ENCODE results near the gene TRAPPC4. TPM values are rescaled to one million over a fixed set of nuclear protein-coding genes. Genes with fewer than 3 reads are reported as not detected.

Gene TRAPPC4
- total and polyA plus RNA-seq, 4 donors, result 21.1 to 35.7 (median 32.4) TPM

GRCh38 chr11:119025541-119025940, 7.0 kb downstream of the TRAPPC4 start (continued):
- TF ChIP-seq TAF1 (conservative IDR thresholded peaks at IDR 0.05) (no peak), EGR1 (IDR thresholded peaks at IDR 0.05; ENCODE audit: low read depth in 2 of 2) (no peak), CTCF (IDR thresholded peaks at IDR 0.05; ENCODE audit: low read depth, low read length, missing input control) (no peak), HNF4G (IDR thresholded peaks at IDR 0.05) (no peak), YY1 (IDR thresholded peaks at IDR 0.05) (no peak)

- H3K27ac ChIP-seq (ENCODE audit: low read depth in 1 of 2, low read length in 2 of 2), result peak overlapping the region; percentile 92 to 97
- peaks cover 5 to 18% (median 15%) of the 10 kb centered on the region in 4 donors for H3K36me3 ChIP-seq (ENCODE audit: control insufficient read depth in 4 of 4, insufficient read depth in 3 of 4, low read depth in 1 of 4, low read length in 3 of 4)
- H3K27me3 ChIP-seq (ENCODE audit: control insufficient read depth in 4 of 4, insufficient read depth in 4 of 4, low read length in 3 of 4), result no peaks in the 10 kb centered on the region
- H3K4me3 ChIP-seq (ENCODE audit: low read depth in 1 of 3, low read length in 3 of 3), result peak overlapping the region; percentile 67 to 86 (median 71)
- DNase-seq (ENCODE audit: low spot score), result peak; percentile 49
- peak; percentile 68 for TF ChIP-seq SP1 (IDR thresholded peaks at IDR 0.05)
- peak in 1 of 2 donors; percentile 7 for TF ChIP-seq JUND (IDR thresholded peaks at IDR 0.05)
- peak; percentile 48 for TF ChIP-seq FOXA2 (IDR thresholded peaks at IDR 0.05)
- peak; percentile 75 to 85 for TF ChIP-seq HNF4A (conservative IDR thresholded peaks at IDR 0.05)
- no peak for TF ChIP-seq REST (IDR thresholded peaks at IDR 0.05)
- TF ChIP-seq GABPA (IDR thresholded peaks at IDR 0.05 in 1 of 2, conservative IDR thresholded peaks at IDR 0.05 in 1 of 2), result peak in 1 of 2 donors; percentile 52
- TF ChIP-seq EGR1 (IDR thresholded peaks at IDR 0.05; ENCODE audit: low read depth in 2 of 2), result no peak
- TF ChIP-seq YY1 (IDR thresholded peaks at IDR 0.05), result no peak
- TF ChIP-seq RAD21 (IDR thresholded peaks at IDR 0.05), result no peak
- no peak for TF ChIP-seq ZBTB33 (IDR thresholded peaks at IDR 0.05)
- TF ChIP-seq RXRA (IDR thresholded peaks at IDR 0.05), result peak; percentile 54 to 81
- TF ChIP-seq HNF4G (IDR thresholded peaks at IDR 0.05), result peak; percentile 36
- no peak for TF ChIP-seq TAF1 (conservative IDR thresholded peaks at IDR 0.05)
- no peak for TF ChIP-seq FOXA1 (IDR thresholded peaks at IDR 0.05)
- TF ChIP-seq NR2F2 (IDR thresholded peaks at IDR 0.05), result no peak
- TF ChIP-seq ATF3 (IDR thresholded peaks at IDR 0.05), result no peak
- TF ChIP-seq MAX (IDR thresholded peaks at IDR 0.05), result peak; percentile 74
- no peak for TF ChIP-seq CTCF (IDR thresholded peaks at IDR 0.05; ENCODE audit: low read depth, low read length, missing input control)
- no peaks in the 10 kb centered on the region for H3K9me3 ChIP-seq (ENCODE audit: control insufficient read depth in 4 of 4, low read length in 3 of 4)
- peaks cover 19 to 84% (median 63%) of the 10 kb centered on the region in 4 donors for H3K4me1 ChIP-seq (ENCODE audit: control insufficient read depth in 4 of 4, insufficient read depth in 4 of 4, low read length in 3 of 4)
- peak overlapping the region; percentile 21 to 73 for H3K9ac ChIP-seq (ENCODE audit: low read depth in 1 of 2, low read length in 2 of 2)
- WGBS, result 50% methylated on average over 16 of the region's 16 CpGs
Observed at GRCh38 chr11:119025978-119026766, 7.6 kb downstream of the TRAPPC4 start.
